ENCODE results near the gene FSTL3. TPM values are rescaled to one million over a fixed set of nuclear protein-coding genes. Genes with fewer than 3 reads are reported as not detected.

Gene FSTL3
- total RNA-seq, 1 experiment from 2014 or later: 6.0 TPM

- no peak overlapping the region for H3K27ac ChIP-seq (ENCODE audit: low read depth, low read length, poor library complexity, severe bottlenecking)
- TF ChIP-seq, protein P1, sequence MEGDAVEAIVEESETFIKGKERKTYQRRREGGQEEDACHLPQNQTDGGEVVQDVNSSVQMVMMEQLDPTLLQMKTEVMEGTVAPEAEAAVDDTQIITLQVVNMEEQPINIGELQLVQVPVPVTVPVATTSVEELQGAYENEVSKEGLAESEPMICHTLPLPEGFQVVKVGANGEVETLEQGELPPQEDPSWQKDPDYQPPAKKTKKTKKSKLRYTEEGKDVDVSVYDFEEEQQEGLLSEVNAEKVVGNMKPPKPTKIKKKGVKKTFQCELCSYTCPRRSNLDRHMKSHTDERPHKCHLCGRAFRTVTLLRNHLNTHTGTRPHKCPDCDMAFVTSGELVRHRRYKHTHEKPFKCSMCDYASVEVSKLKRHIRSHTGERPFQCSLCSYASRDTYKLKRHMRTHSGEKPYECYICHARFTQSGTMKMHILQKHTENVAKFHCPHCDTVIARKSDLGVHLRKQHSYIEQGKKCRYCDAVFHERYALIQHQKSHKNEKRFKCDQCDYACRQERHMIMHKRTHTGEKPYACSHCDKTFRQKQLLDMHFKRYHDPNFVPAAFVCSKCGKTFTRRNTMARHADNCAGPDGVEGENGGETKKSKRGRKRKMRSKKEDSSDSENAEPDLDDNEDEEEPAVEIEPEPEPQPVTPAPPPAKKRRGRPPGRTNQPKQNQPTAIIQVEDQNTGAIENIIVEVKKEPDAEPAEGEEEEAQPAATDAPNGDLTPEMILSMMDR (conservative IDR thresholded peaks at IDR 0.05; ENCODE audit: low read depth, low read length): no peak
- no peak for TF ChIP-seq EZH2 (IDR thresholded peaks at IDR 0.05; ENCODE audit: borderline replicate concordance, low read depth, low read length, poor library complexity, severe bottlenecking)
These were observed 1.0 kb downstream of the FSTL3 start for GRCh38 chr19:677201-677600.

DNA sequence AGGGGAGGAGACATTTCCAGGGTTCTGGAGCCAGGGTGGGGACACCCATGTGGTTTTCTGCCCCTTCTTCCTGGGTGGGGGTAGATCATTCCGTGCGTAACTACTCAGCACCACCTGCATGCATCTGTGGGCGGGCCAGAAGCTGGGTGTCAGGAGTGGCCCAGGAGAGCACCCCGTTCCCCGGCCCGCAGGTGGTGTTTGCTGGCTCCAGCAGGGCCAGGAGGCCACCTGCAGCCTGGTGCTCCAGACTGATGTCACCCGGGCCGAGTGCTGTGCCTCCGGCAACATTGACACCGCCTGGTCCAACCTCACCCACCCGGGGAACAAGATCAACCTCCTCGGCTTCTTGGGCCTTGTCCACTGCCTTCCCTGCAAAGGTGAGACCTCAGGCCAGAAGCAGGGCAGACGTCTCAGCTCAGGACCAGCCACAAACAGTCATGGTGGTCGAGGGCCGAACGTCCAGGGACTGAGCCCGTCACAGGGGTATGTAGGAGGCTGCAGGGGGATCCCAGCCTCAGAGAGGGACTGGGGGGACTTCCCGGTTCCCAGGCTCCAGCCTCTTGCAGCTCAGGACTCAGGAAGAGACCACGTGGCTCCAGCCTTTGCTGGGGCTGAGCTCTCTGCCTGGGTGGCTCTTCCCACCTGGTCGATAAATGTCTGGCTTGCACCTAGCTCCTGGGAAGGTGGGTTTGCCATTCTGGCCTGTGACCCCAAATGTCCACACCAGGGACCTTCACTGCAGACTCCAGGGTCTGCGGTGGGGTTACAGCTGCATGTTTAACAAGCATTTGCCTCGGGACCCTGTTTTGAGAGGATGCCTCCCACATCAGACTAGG lies 1.6 kb downstream of the FSTL3 start:
- DNase-seq (ENCODE audit: low spot score): no peak
- H3K4me1 ChIP-seq (ENCODE audit: insufficient read depth, low read length, poor library complexity, severe bottlenecking): peaks cover 27% of the 10 kb centered on the region
- H3K36me3 ChIP-seq (ENCODE audit: insufficient read depth, low read length, poor library complexity, severe bottlenecking): no peaks in the 10 kb centered on the region
- TF ChIP-seq, protein P1 (conservative IDR thresholded peaks at IDR 0.05; ENCODE audit: low read depth, low read length): no peak
- no peak for TF ChIP-seq EZH2 (IDR thresholded peaks at IDR 0.05; ENCODE audit: borderline replicate concordance, low read depth, low read length, poor library complexity, severe bottlenecking)
- intact Hi-C loops (cut with micrococcal nuclease; ENCODE audit: unreplicated experiment): no loop called here
- ChIA-PET CTCF (interaction anchor here (1.0 kb wide), 1 partner anchor 56 kb away, joined by 6 read pairs; no protein-coding TSS in a partner anchor), POLR2A (ENCODE audit: low non-redundant PET) (no interaction called here)
- no peaks in the 10 kb centered on the region for H3K9me3 ChIP-seq (ENCODE audit: low read depth, low read length, poor library complexity, severe bottlenecking)
- no TSS peak for BruUV-seq (replicated peaks)
- H3K27me3 ChIP-seq (replicated peaks; ENCODE audit: insufficient read depth, low read depth, low read length, poor library complexity): peaks cover 7% of the 10 kb centered on the region
- no peak overlapping the region for H3K27ac ChIP-seq (ENCODE audit: low read depth, low read length, poor library complexity, severe bottlenecking)
- H3K4me3 ChIP-seq (ENCODE audit: low read depth, low read length, poor library complexity, severe bottlenecking): no peak overlapping the region

More at GRCh38 chr19:677201-677600, 1.0 kb downstream of the FSTL3 start:
- peak overlapping the region; percentile 33 for H3K4me3 ChIP-seq (ENCODE audit: low read depth, low read length, poor library complexity, severe bottlenecking)
- peaks cover 27% of the 10 kb centered on the region for H3K4me1 ChIP-seq (ENCODE audit: insufficient read depth, low read length, poor library complexity, severe bottlenecking)
- ChIA-PET POLR2A (ENCODE audit: low non-redundant PET) (no interaction called here), CTCF (interaction anchor here (1.0 kb wide), 1 partner anchor 57 kb away, joined by 6 read pairs; no protein-coding TSS in a partner anchor)
- H3K9me3 ChIP-seq (ENCODE audit: low read depth, low read length, poor library complexity, severe bottlenecking): no peaks in the 10 kb centered on the region
- DNase-seq (ENCODE audit: low spot score): peak; percentile 70
- BruUV-seq (replicated peaks): no TSS peak
- intact Hi-C loops (cut with micrococcal nuclease; ENCODE audit: unreplicated experiment): no loop called here
- H3K27me3 ChIP-seq (replicated peaks; ENCODE audit: insufficient read depth, low read depth, low read length, poor library complexity): peaks cover 7% of the 10 kb centered on the region
- H3K36me3 ChIP-seq (ENCODE audit: insufficient read depth, low read length, poor library complexity, severe bottlenecking): no peaks in the 10 kb centered on the region

GRCh38 chr19:678791-679388 lies 2.7 kb downstream of the FSTL3 start:
- no peak for DNase-seq (ENCODE audit: low spot score)
- Histone ChIP-seq H3K27me3 (replicated peaks; ENCODE audit: insufficient read depth, low read depth, low read length, poor library complexity) (peaks cover 7% of the 10 kb centered on the region), H3K4me3 (ENCODE audit: low read depth, low read length, poor library complexity, severe bottlenecking) (peak overlapping the region; percentile 94), H3K9me3 (ENCODE audit: low read depth, low read length, poor library complexity, severe bottlenecking) (no peaks in the 10 kb centered on the region), H3K36me3 (ENCODE audit: insufficient read depth, low read length, poor library complexity, severe bottlenecking) (no peaks in the 10 kb centered on the region), H3K4me1 (ENCODE audit: insufficient read depth, low read length, poor library complexity, severe bottlenecking) (peaks cover 27% of the 10 kb centered on the region), H3K27ac (ENCODE audit: low read depth, low read length, poor library complexity, severe bottlenecking) (no peak overlapping the region)
- CTCF ChIA-PET: no interaction called here
- intact Hi-C loops (cut with micrococcal nuclease; ENCODE audit: unreplicated experiment): no loop called here
- TF ChIP-seq, protein P1 (conservative IDR thresholded peaks at IDR 0.05; ENCODE audit: low read depth, low read length): no peak
- TF ChIP-seq EZH2 (IDR thresholded peaks at IDR 0.05; ENCODE audit: borderline replicate concordance, low read depth, low read length, poor library complexity, severe bottlenecking): no peak
- BruUV-seq (replicated peaks): no TSS peak
- POLR2A ChIA-PET (ENCODE audit: low non-redundant PET): no interaction called here

All from A673 (cell line).